Measurements from ENCODE around the gene GALNS. TPM values are rescaled to one million over a fixed set of nuclear protein-coding genes. Genes with fewer than 3 reads are reported as not detected.

GALNS gene
- total RNA-seq, 1 experiment from 2014 or later: 20.8 TPM

- in situ Hi-C loops (cut with HindIII; ENCODE audit: low pct_unique_long_range_greater_than_20kb, low sequenced_read_pairs): no loop called here
- no peak for DNase-seq (ENCODE audit: low read depth)
Observed at GRCh38 chr16:88865310-88865709, 8.6 kb upstream of the GALNS start.

GRCh38 chr16:88864521-88864920 is 7.8 kb upstream of the GALNS start:
- in situ Hi-C loops (cut with HindIII; ENCODE audit: low pct_unique_long_range_greater_than_20kb, low sequenced_read_pairs): no loop called here
- DNase-seq (ENCODE audit: low read depth): no peak

- in situ Hi-C loops (cut with HindIII; ENCODE audit: low pct_unique_long_range_greater_than_20kb, low sequenced_read_pairs): no loop called here
- DNase-seq (ENCODE audit: low read depth): no peak
Observed at GRCh38 chr16:88864099-88864498, 7.4 kb upstream of the GALNS start.

- no peak for DNase-seq (ENCODE audit: low read depth)
- in situ Hi-C loops (cut with HindIII; ENCODE audit: low pct_unique_long_range_greater_than_20kb, low sequenced_read_pairs): no loop called here
Observed at GRCh38 chr16:88863426-88863825, 6.7 kb upstream of the GALNS start.

- in situ Hi-C loops (cut with HindIII; ENCODE audit: low pct_unique_long_range_greater_than_20kb, low sequenced_read_pairs): no loop called here
- no peak for DNase-seq (ENCODE audit: low read depth)
Observed at GRCh38 chr16:88862968-88863367, 6.2 kb upstream of the GALNS start.

- no peak for DNase-seq (ENCODE audit: low read depth)
- in situ Hi-C loops (cut with HindIII; ENCODE audit: low pct_unique_long_range_greater_than_20kb, low sequenced_read_pairs): no loop called here
Observed at GRCh38 chr16:88861359-88861758, 4.6 kb upstream of the GALNS start.

GRCh38 chr16:88859381-88860091 is 2.8 kb upstream of the GALNS start:
- DNase-seq (ENCODE audit: low read depth): no peak
- in situ Hi-C loops (cut with HindIII; ENCODE audit: low pct_unique_long_range_greater_than_20kb, low sequenced_read_pairs): no loop called here

GRCh38 chr16:88857728-88858339 is 1.1 kb upstream of the GALNS start:
- in situ Hi-C loops (cut with HindIII; ENCODE audit: low pct_unique_long_range_greater_than_20kb, low sequenced_read_pairs): no loop called here
- DNase-seq (ENCODE audit: low read depth): peak; percentile 47

GRCh38 chr16:88856122-88856827 is 472 bp downstream of the GALNS start:
- in situ Hi-C loops (cut with HindIII; ENCODE audit: low pct_unique_long_range_greater_than_20kb, low sequenced_read_pairs): no loop called here
- no peak for DNase-seq (ENCODE audit: low read depth)

GRCh38 chr16:88855736-88856121 is 1.0 kb downstream of the GALNS start:
- in situ Hi-C loops (cut with HindIII; ENCODE audit: low pct_unique_long_range_greater_than_20kb, low sequenced_read_pairs): no loop called here
- DNase-seq (ENCODE audit: low read depth): no peak

GRCh38 chr16:88855176-88855575 is 1.6 kb downstream of the GALNS start:
- in situ Hi-C loops (cut with HindIII; ENCODE audit: low pct_unique_long_range_greater_than_20kb, low sequenced_read_pairs): no loop called here
- DNase-seq (ENCODE audit: low read depth): no peak

GRCh38 chr16:88854306-88855111 is 2.2 kb downstream of the GALNS start:
- in situ Hi-C loops (cut with HindIII; ENCODE audit: low pct_unique_long_range_greater_than_20kb, low sequenced_read_pairs): no loop called here
- DNase-seq (ENCODE audit: low read depth): no peak

- in situ Hi-C loops (cut with HindIII; ENCODE audit: low pct_unique_long_range_greater_than_20kb, low sequenced_read_pairs): no loop called here
- DNase-seq (ENCODE audit: low read depth): no peak
Observed at GRCh38 chr16:88853325-88853941, 3.3 kb downstream of the GALNS start.

GRCh38 chr16:88851616-88852015 is 5.1 kb downstream of the GALNS start:
- in situ Hi-C loops (cut with HindIII; ENCODE audit: low pct_unique_long_range_greater_than_20kb, low sequenced_read_pairs): no loop called here
- no peak for DNase-seq (ENCODE audit: low read depth)

GRCh38 chr16:88850531-88851199 is 6.1 kb downstream of the GALNS start:
- DNase-seq (ENCODE audit: low read depth): no peak
- in situ Hi-C loops (cut with HindIII; ENCODE audit: low pct_unique_long_range_greater_than_20kb, low sequenced_read_pairs): no loop called here

GRCh38 chr16:88848557-88848956 is 8.2 kb downstream of the GALNS start:
- no peak for DNase-seq (ENCODE audit: low read depth)
- in situ Hi-C loops (cut with HindIII; ENCODE audit: low pct_unique_long_range_greater_than_20kb, low sequenced_read_pairs): no loop called here

- in situ Hi-C loops (cut with HindIII; ENCODE audit: low pct_unique_long_range_greater_than_20kb, low sequenced_read_pairs): no loop called here
- no peak for DNase-seq (ENCODE audit: low read depth)
Observed at GRCh38 chr16:88847654-88848053, 9.1 kb downstream of the GALNS start.

GRCh38 chr16:88846088-88846487 is 10.7 kb downstream of the GALNS start:
- in situ Hi-C loops (cut with HindIII; ENCODE audit: low pct_unique_long_range_greater_than_20kb, low sequenced_read_pairs): no loop called here
- DNase-seq (ENCODE audit: low read depth): no peak
